B cell (primary cell): ENCODE data around the gene NAA10. TPM values are rescaled to one million over a fixed set of nuclear protein-coding genes. Genes with fewer than 3 reads are reported as not detected.

ENCODE experiments used
- ATAC-seq: fragments of 200-7000 bp; cut with Tn5 transposase; one replicate; pipeline ENCODE4 v1.10.0; 2021; ENCODE audit warnings: low read depth, mild to moderate bottlenecking, moderate number of reproducible peaks, moderate library complexity
- CTCF ChIA-PET: fragments of 350-600 bp; sonication (Branson Sonifier 250); formaldehyde crosslinking; loops from one replicate; lab custom pipeline; 2021; ENCODE audit warnings: antibody characterized with exemption, inconsistent platforms; lab: Charles Lee
- POLR2A ChIA-PET: fragments of 350-600 bp; sonication (Branson Sonifier 250); formaldehyde crosslinking; loops from one replicate; lab custom pipeline; 2021; ENCODE audit warnings: antibody characterized with exemption; lab: Charles Lee
- DNase-seq: peaks from one replicate; pipeline ENCODE4 v3.0.0; 2013
- H2AFZ ChIP-seq: 2 replicates; pipeline ENCODE4 v1.6.1; 2012; ENCODE audit warnings: mild to moderate bottlenecking, low read depth, low read length; ENCODE audit not compliant: insufficient read depth, poor library complexity, severe bottlenecking
- H3K27ac ChIP-seq, 2 donors: 1 replicate in 1 of 2; 2 replicates in 1 of 2; pipeline ENCODE4 v1.5.1; 2012 to 2013; ENCODE audit warnings: low read length in 2 of 2, mild to moderate bottlenecking in 2 of 2, moderate library complexity in 1 of 2
- H3K27me3 ChIP-seq, 4 experiments: fragments of 200-600 bp in 1 of 4; sonication (generic) in 1 of 4; replicated peaks in 1 of 4; 1 replicate in 2 of 4; 2 replicates in 2 of 4; pipeline versions ENCODE4 v1.6.1 to v1.7.0; 2013 to 2016; ENCODE audit warnings: low read length in 3 of 4, mild to moderate bottlenecking in 2 of 4, mixed read lengths in 1 of 4, moderate library complexity in 1 of 4; ENCODE audit not compliant: insufficient read depth in 4 of 4, control insufficient read depth in 3 of 4; ENCODE audit errors: control extremely low read depth in 1 of 4
- H3K36me3 ChIP-seq, 2 experiments: replicated peaks in 1 of 2; 1 replicate in 1 of 2; 2 replicates in 1 of 2; pipeline versions ENCODE4 v1.6.1 to v1.7.1; 2013; ENCODE audit warnings: low read length in 1 of 2; ENCODE audit not compliant: insufficient read depth in 2 of 2, control insufficient read depth in 1 of 2; ENCODE audit errors: control extremely low read depth in 1 of 2, extremely low read depth in 1 of 2
- H3K4me1 ChIP-seq, 2 donors: fragments of 200-600 bp in 1 of 2; sonication (generic) in 1 of 2; 1 replicate in 1 of 2; 2 replicates in 1 of 2; pipeline versions ENCODE4 v1.5.1 to v1.6.1; 2013 to 2017; ENCODE audit warnings: low read length in 2 of 2; ENCODE audit not compliant: control insufficient read depth in 2 of 2, insufficient read depth in 2 of 2
- H3K4me2 ChIP-seq: replicated peaks from 2 replicates; pipeline ENCODE3; 2012; ENCODE audit warnings: mild to moderate bottlenecking, low read depth, low read length; ENCODE audit not compliant: poor library complexity, severe bottlenecking
- H3K4me3 ChIP-seq, 5 experiments: fragments of 200-600 bp in 1 of 5; sonication (generic) in 1 of 5; 1 replicate in 3 of 5; 2 replicates in 2 of 5; pipeline versions ENCODE4 v1.5.1 to v1.7.0; 2011 to 2016; ENCODE audit warnings: low read length in 4 of 5, mild to moderate bottlenecking in 4 of 5, low read depth in 2 of 5, control low read depth in 1 of 5, moderate library complexity in 1 of 5; ENCODE audit not compliant: insufficient read depth in 1 of 5; ENCODE audit errors: control extremely low read depth in 1 of 5, extremely low read depth in 1 of 5
- H3K79me2 ChIP-seq: fragments of 200-600 bp; sonication (generic); one replicate; pipeline ENCODE4 v1.6.0; 2016; ENCODE audit warnings: low read length; ENCODE audit not compliant: control insufficient read depth, insufficient read depth
- H3K9ac ChIP-seq: fragments of 200-600 bp; sonication (generic); 2 replicates; pipeline ENCODE4 v1.6.1; 2017; ENCODE audit warnings: mild to moderate bottlenecking, low read length, moderate library complexity
- H3K9me3 ChIP-seq, 3 donors: one replicate each; pipeline versions ENCODE4 v1.6.1 to v1.7.1; 2013; ENCODE audit warnings: low read length in 2 of 3; ENCODE audit not compliant: control insufficient read depth in 2 of 3, insufficient read depth in 1 of 3; ENCODE audit errors: control extremely low read depth in 1 of 3
- H4K20me1 ChIP-seq: 2 replicates; pipeline ENCODE4 v1.6.0; 2012; ENCODE audit warnings: mild to moderate bottlenecking, low read length; ENCODE audit not compliant: insufficient read depth, control insufficient read depth, poor library complexity, severe bottlenecking
- H3K27ac Mint-ChIP-seq: one replicate; pipeline ENCODE4 v1.8.0; 2021; ENCODE audit warnings: mixed read lengths
- H3K27me3 Mint-ChIP-seq: one replicate; pipeline ENCODE4 v1.8.0; 2021; ENCODE audit warnings: mixed read lengths
- H3K4me1 Mint-ChIP-seq: one replicate; pipeline ENCODE4 v1.8.0; 2021; ENCODE audit warnings: mixed read lengths
- H3K4me3 Mint-ChIP-seq: one replicate; pipeline ENCODE4 v1.8.0; 2021; ENCODE audit warnings: mixed read lengths
- H3K9me3 Mint-ChIP-seq: one replicate; pipeline ENCODE4 v1.8.0; 2022; ENCODE audit warnings: mixed read lengths; ENCODE audit not compliant: insufficient read depth
- CTCF ChIP-seq: fragments of 200-600 bp; IDR thresholded peaks from one replicate; pipeline ENCODE4 v1.8.0; 2022; ENCODE audit warnings: antibody characterized with exemption, mild to moderate bottlenecking
- EZH2 ChIP-seq: IDR thresholded peaks from 2 replicates; pipeline ENCODE4 v1.6.1; 2012; ENCODE audit warnings: borderline replicate concordance, low read depth, mild to moderate bottlenecking, moderate library complexity, low read length; ENCODE audit not compliant: insufficient read depth, poor library complexity, severe bottlenecking
- WGBS: methylation state at CpG from one replicate; pipeline ENCODE4 v1.1.5; 2013; ENCODE audit warnings: missing lambda C conversion rate; ENCODE audit not compliant: insufficient coverage; 5-methylcytosine and 5-hydroxymethylcytosine counted together
- intact Hi-C: fragments of 100-400 bp; cut with micrococcal nuclease; formaldehyde crosslinking; loops from one replicate; pipeline ENCODE4 v1.10.0; 2022
- polyA plus RNA-seq: library from polyadenylated mRNA; depleted of rRNA; stranded (reverse); fragments of >200 nt; gene quantifications from 2 replicates; pipeline ENCODE4 v1.2.3, GENCODE V29; 2012
- total RNA-seq, 2 donors: library from RNA; stranded (reverse); fragments of 120-200 nt in 1 of 2; gene quantifications; 1 replicate in 1 of 2; 2 replicates in 1 of 2; pipeline versions ENCODE4 v1.2.3 to v1.2.4, GENCODE V29; 2013 to 2022

Gene NAA10
- total and polyA plus RNA-seq, 2 donors (not counting 1 experiment from before 2014, with no cell fraction given), result 78.3 to 102 TPM

DNA sequence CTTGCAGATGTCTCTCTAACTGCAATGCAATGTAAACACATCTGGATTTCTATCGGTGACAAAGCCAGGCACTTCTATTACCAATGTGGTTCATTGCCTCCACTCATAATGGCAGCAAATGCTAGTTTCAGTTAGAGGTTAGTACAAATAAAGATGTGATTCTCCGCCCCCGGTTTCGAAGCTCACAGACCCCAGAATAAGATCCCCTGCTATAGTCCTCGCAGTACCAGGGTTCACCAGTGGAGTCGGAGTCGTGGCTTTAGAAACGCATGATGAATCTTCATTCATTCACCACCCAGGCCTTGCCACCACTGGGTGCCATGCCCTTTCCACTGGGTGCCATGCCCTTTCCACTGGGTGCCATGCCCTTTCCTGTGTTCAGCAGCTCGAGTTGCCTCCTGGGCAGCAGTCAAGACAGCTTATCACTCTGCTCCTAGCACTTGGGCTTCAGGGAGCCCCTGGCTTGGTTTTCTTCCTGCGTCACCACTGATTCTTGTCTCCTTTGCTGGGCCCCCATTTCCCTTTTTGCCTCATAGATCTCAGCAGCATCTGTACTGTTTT lies 3.5 kb upstream of the NAA10 start:
- Histone ChIP-seq H3K27ac (no peak overlapping the region), H3K4me3 (no peak overlapping the region), H2AFZ (no peak overlapping the region), H3K9me3 (no peaks in the 10 kb centered on the region), H3K36me3 (no peaks in the 10 kb centered on the region), H3K4me1 (peaks cover 9 to 32% of the 10 kb centered on the region in 2 donors), H3K4me2 (no peak overlapping the region), H3K79me2 (peaks cover 7% of the 10 kb centered on the region), H4K20me1 (no peaks in the 10 kb centered on the region), H3K9ac (no peak overlapping the region), H3K27me3 (no peaks in the 10 kb centered on the region)
- DNase-seq, result no peak
- no peak for ATAC-seq
- Mint-ChIP-seq H3K4me1 (peaks cover 16% of the 10 kb centered on the region), H3K4me3 (no peak overlapping the region), H3K27me3 (no peaks in the 10 kb centered on the region), H3K27ac (no peak overlapping the region), H3K9me3 (no peaks in the 10 kb centered on the region)
- ChIA-PET POLR2A (no interaction called here), CTCF (interaction anchor here (0.7 to 7.4 kb wide), 3 partner anchors 9 to 867 kb away, joined by 3 to 59 read pairs (median 3); partner anchors contain the start of genes MPP1 and RENBP)
- intact Hi-C loops, result no loop called here
- 90% methylated on average over 6 of the region's 10 CpGs for WGBS
- TF ChIP-seq CTCF (no peak), EZH2 (no peak)

DNA sequence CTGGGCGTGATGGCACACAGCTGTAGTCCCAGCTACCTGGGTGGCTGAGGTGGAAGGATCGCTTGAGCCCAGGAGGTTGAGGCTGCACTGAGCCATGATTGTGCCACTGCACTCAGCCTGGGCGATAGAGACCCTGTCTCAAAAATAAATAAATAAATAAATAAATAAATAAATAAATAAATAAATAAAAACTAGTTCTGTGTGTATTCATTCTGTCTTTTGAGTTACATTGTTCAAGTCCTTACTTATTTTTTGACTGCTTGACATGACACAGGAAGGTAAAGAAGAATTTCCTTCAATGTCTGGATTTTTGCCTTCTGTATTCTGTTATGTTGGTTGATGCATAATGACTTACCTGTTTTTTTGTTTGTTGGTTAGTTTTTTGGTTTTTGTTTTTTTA lies 2.2 kb upstream of the NAA10 start:
- no peaks in the 10 kb centered on the region for H3K27me3 Mint-ChIP-seq
- H3K27me3 ChIP-seq, result no peaks in the 10 kb centered on the region
- H2AFZ ChIP-seq, result no peak overlapping the region
- H3K27ac ChIP-seq, result no peak overlapping the region
- TF ChIP-seq EZH2 (no peak), CTCF (no peak)
- H3K9me3 ChIP-seq, result no peaks in the 10 kb centered on the region
- H3K9ac ChIP-seq, result no peak overlapping the region
- CTCF ChIA-PET, result interaction anchor here (2.9 to 7.4 kb wide), 2 partner anchors 10 to 13 kb away, joined by 16 to 59 read pairs; partner anchors contain the start of genes ARHGAP4 and RENBP
- no peak overlapping the region for H3K27ac Mint-ChIP-seq
- no peak overlapping the region for H3K4me3 Mint-ChIP-seq
- no peak overlapping the region for H3K4me3 ChIP-seq
- ATAC-seq (no peak), DNase-seq (no peak)
- H3K79me2 ChIP-seq, result peaks cover 16% of the 10 kb centered on the region
- H3K4me1 Mint-ChIP-seq, result peaks cover 16% of the 10 kb centered on the region
- H3K36me3 ChIP-seq, result peaks cover 0 to 3% of the 10 kb centered on the region in 2 experiments
- intact Hi-C loops, result no loop called here
- H3K9me3 Mint-ChIP-seq, result no peaks in the 10 kb centered on the region
- no peak overlapping the region for H3K4me2 ChIP-seq
- no peaks in the 10 kb centered on the region for H4K20me1 ChIP-seq
- H3K4me1 ChIP-seq, result peaks cover 9 to 22% of the 10 kb centered on the region in 2 donors
- POLR2A ChIA-PET, result interaction anchor here (0.6 to 2.0 kb wide), 2 partner anchors 10 to 591 kb away, joined by 3 to 5 read pairs; no protein-coding TSS in a partner anchor
- WGBS, result no CpG with 5 or more reads among the region's 3 CpGs
